NCI-H128 (cell line): ENCODE data around the gene UNC13A.

Experiments used
- DNase-seq: peaks from one replicate; lab custom pipeline; 2025; ENCODE audit not compliant: unreplicated experiment; lab: John Stamatoyannopoulos, UW

The UNC13A gene

DNA sequence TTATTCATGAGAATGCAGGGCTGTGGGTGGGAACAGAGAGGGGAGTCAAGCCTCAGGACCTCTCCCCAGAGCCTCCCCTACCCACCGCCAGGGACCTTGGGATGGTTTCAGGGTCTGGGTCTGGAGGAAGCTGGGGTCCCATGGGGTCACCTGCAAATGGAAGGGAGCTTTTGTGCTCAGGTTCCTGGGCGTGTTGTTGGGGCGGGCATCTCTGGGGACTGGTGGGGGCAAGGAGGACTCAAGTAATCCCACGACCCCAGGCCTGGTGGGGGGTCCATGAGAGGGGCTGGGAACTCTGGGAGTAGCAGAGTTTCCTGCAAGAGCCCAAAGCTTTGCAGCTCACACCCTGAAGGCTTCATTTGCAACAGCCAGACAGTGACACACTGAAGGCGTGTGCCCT lies 60.2 kb downstream of the UNC13A start:
- DNase-seq = no peak

DNA sequence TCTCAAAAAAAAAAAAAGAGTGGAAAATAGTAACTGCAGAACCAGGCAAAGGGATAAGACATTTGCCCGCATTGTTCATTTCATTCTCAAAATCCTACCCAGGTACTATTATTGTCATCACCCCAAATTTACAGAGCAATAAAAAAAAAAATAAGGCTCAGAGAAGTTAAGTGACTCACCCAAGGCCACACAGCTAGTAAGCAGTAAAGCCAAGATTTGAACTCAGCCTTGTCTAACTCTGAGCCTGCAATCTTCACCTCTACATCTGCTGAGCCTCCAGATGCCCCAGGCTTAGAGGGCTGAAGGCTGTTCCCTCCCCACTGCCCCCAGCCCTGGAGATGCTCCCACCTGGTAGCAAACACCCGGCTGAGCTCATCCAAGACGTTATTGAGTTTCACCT lies 61.0 kb downstream of the UNC13A start:
- DNase-seq = no peak

DNA sequence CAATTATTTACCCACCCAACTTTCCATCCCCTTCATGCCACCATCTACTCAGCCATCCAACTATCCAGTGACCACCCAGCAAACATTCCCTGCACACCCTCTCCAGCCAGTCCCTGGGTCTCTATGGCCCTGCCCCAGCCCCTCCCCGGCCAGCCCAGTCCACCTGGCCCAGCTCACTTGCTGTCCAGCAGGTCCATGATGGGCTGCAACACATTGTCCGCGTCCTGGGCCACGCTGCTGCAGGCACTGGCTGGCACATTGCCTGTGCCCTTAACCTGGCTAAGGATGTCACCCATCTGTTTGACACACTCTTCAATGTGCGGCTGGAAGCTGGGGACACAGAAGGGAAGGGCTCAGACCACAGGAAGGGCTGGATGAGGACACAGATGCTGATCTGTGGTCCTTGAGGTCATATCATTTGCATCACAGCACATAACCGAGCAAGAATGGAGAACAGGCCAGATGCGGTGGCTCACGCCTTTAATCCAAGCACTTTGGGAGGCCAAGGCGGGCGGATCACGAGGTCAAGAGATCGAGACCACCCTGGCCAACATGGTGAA lies 61.6 kb downstream of the UNC13A start:
- no peak for DNase-seq

DNA sequence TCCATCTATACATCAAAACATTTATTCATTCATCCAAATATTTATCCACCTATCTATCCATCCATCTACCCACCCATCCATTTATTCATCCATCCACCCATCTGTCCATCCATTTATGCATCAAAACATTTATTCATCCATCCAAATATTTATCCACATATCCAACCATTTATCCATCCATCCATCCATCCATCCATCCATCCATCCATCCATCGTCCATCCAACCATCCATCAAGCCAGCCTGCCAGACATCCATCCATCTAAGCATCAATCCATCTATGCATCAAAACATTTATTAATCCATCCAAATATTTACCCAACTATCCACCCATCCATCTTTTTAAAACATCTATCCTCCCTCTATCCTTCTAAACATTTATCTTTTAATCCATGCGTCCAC lies 62.2 kb downstream of the UNC13A start:
- no peak for DNase-seq

DNA sequence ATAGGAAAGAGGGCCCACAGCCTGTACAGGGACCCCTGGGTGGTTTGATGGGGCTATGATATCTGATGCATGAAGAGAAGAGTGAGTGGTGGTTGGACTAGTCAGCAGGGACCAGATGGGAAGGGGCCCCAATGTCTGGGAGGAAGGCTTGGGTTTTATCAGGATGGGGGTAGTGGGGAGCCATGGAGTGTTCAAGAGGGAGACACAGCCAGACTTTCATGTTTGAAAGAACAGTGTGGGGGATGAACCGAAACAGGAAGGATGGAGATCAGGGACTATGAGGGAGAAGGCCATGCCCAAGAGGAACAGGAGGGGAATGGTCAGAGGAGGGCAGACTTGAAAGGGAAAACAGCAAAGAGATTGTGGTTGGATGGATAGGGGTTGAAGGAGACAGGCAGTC lies 63.1 kb downstream of the UNC13A start:
- DNase-seq = no peak

DNA sequence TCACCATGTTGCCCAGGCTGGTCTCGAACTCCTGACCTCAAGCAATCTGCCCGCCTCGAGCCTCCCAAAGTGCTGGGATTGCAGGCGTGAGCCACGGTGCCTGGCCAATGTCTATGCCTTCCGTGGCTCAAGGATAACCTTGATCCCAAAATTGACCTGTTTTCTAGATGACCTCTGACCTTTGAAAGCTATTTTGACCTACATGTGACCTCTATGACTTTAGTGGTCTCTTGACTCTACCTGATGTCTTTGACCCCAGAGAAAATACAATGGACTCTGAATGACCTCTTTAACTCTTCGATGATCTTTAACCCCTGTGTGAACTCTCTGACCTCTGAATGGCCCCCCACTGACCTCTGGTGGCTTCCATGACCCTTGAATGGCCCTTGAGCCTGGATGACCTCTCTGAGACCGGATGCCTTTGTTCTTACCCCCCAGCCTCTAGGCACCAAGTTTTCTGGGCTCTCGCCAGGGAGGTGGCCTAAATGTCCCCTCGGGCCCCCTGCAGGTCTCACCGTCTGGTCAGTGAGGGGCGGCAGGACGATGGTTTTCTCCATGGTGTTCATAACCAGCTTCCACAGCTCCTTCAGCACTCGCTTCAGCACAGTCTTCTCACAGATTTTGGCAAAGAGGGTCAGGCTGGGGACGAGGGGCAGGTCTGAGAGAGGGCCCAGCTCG lies 63.7 kb downstream of the UNC13A start:
- DNase-seq = no peak

DNA sequence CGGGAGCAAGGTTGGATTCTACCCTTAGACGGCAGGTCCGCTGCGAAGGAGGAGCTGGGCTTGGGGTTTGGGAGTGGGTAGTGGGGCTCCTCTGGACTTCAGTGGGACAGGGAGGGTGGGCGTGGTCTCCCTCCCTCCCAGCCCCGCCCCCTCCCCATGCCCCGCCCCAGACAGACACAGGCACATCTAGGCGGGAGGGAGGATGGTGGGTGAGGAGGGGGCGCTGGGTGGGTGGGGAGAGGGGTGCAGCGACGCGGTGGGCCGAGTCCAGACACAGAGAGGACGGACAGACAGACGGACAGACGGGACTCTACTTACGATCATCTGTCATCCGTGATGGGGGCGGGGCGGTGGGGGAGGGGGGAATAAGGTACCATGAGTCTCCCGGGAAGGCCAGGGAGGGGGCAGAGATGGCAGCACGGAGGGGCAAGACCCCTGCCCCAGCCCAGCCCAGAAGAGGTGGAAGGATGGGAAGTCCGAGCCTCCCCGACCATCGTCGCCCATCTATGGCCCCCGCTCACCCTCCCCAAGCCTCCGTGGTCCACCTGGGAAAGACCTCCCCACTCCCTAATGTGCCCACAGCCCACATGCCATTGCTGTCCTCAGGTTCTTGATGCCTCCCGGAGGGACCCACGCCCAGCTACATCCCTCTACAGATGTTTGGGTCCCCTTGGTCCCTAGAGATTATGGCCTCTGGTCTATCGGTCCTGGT lies 64.8 kb downstream of the UNC13A start:
- DNase-seq = no peak

DNA sequence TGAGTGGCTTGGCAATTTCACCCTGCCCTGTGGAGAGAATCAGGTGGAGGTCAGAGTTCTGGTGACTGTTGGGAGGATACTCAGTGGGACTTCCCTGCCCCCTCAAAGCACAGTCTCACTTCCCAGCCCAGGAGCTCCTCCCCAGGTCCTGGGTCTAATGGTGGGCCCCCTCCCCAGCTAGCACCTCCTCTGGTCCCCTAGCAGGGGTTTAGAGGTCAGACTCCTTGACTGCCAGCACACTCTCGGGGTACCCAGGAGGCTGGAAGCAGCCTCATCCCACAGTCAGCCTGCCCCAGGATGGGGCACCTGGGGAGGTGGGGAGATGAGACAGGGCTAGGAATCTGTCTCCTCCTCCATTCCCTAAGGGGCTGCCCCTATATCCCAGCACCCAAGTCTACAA lies 67.5 kb downstream of the UNC13A start:
- no peak for DNase-seq

DNA sequence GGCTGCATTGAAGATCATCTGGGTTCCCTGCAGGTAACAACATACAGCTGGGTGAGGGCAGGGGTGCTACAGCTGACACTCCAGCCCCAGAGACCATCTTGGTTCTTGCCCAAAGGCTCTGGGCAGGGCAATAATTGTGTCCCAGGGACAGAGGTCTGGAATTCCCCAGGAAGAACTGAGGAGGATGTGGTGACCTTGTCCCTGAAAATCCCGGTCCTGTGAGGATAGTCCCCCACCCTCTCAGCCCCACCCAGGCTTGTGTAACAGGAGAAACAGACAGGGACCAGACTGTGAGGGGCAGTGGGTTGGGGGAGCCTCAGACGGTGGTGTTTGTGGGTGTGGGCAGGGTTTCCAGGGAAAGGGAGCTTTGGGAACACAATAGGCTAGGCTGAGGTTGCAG lies 69.2 kb downstream of the UNC13A start:
- DNase-seq = no peak

DNA sequence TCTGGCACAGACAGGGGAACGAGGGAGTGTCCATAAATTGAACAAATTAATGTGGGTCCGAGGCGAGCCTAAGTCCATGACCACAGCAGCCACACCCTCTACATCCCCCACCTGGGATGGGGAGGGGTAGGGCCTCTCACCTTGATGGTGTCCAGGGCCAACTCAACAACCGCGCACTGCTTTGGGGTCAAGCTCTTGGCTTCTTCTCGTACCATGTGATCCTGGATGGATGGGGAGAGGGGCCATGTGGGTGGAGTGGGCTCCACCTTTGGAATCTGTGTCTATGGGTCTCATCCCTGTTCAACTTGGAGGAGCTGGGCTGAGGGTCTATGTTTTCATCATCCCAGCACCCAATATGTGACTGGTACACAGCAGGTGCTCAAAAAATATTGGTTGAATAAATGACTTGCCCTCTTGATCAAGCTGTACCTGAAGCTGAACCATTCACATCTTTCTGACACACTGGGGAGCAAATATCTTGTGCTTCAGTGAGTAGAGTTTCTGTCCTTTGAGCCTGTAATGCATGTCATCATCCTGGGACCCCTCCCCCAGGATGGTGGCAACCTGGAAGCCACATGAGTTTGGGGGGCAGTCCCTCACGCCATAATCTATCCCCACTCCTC lies 69.8 kb downstream of the UNC13A start:
- no peak for DNase-seq

DNA sequence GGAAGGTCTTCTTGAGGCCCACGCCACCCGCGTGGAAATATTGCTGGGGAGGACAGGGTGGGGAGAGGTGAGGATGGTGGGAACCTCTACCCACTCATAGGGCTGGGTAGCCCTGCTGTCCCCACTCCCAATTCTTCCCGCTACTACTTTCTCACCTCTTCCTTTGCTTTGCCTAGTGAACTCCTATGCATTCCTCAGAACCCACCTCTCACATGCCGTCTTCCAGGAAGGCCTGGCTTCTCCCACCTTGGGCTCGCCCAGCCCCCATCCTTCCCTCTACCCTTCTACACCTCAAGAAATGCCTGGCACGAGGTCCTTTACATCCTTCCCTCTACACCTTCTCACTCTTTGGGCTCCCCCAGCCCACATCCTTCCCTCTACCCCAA lies 70.4 kb downstream of the UNC13A start:
- no peak for DNase-seq

DNA sequence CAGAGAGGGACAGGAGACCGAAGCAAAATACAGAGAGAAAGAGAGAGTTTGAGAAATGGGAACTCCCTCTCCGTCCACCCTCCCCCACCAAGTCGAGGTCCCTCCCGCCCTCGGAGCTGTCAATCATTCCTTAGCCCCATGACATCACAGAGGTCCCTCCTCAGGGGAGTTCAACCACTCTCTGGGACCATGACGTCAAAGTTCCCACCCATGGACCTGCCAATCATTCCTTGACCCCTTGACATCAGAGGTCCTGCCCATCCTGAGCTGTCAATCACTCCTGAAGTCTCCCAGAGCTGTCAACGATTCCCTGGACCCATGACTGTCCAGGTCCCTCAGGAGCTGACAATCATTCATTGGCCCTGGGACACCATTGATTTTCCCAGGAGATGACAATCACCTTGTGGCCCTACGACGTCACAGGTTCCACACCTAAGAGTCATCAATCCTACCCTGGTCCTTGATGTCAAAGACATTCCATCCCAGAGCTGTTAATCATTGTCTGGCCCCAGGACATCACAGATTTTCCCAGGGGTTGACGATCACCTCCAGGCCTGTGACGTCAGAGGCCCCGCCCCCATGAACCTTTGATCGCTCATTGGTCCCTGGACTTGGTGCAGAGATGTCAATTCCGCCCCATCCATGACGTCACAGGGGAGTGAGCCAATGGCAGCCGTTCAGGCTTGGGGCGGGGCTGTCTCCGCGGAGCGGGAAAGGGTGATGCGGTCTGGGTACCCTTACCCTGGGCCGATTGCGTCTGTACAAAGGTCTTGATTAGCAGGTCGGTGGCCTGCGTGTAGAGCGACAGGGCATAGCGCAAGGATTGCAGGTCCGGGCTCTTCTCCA lies 71.0 kb downstream of the UNC13A start:
- no peak for DNase-seq

DNA sequence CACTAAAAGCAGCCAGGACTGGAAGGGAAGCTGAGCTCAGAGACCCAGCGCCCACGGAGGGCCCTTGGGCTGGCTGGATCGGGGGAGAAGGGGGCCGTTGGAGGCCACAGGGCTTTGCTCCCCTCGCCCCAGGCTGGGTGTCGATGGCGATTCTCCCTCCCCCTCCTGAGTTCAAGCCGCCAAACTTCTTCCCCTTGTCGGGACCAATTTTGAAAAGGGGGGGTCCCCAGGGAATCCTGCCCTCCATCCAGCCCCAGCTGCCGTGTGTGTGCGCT lies 71.5 kb downstream of the UNC13A start:
- DNase-seq = no peak

DNA sequence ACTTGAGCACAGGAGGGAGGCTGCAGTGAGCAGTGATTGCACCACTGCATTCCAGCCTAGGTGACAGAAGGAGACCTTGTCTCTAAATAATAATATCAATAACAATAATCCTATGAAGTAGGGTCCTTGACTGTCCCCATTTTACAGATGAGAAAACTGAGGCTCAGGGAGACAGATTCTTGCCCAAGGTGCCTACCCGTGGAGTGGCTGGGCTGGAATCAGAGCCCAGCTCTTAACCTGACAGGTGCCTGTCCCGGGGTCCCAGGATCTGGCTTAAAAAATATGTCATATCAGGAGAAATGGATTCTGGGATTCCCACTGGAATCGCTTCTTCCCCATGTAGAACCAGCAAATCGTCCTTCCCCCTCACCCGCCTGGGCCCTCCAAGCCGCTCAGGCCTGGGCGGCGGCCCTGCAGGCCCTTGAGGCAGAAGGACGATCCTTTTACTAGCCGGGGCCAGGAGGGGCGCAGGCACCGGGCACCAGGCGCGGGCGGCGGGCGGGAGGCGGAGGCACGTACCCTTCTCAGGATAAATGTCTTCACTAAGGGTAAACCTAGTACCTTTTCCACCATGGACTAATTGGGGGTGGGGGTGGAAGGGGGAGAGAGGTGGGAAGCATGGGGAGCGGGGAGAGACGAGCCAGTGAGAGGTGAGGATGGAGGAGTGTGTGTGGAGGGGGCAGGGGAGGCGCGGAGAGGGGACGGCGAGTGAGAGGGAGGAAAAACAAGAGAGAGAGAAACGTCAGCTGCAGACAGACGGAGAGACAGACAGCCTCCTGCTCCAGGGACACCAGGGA lies 72.1 kb downstream of the UNC13A start:
- DNase-seq = no peak

DNA sequence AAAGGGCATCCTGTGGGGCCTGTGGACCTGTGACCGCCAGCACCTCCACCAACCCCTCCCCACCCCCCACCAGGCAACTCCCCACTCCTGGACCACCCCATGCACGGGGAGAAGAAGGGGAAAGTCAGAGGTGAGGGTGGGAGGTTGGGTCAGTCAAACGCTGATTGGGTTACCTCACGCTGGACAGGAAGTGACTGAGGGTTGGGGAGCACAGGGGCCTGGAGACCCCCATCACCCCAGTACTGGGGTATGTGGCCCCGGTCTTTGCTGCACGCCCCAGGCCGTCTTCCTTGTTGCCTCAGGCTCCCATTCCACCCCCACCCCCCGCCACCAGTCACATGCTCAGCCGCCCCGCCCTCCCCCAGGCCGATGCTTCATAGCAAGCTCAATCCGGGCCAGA lies 73.7 kb downstream of the UNC13A start:
- DNase-seq = no peak

DNA sequence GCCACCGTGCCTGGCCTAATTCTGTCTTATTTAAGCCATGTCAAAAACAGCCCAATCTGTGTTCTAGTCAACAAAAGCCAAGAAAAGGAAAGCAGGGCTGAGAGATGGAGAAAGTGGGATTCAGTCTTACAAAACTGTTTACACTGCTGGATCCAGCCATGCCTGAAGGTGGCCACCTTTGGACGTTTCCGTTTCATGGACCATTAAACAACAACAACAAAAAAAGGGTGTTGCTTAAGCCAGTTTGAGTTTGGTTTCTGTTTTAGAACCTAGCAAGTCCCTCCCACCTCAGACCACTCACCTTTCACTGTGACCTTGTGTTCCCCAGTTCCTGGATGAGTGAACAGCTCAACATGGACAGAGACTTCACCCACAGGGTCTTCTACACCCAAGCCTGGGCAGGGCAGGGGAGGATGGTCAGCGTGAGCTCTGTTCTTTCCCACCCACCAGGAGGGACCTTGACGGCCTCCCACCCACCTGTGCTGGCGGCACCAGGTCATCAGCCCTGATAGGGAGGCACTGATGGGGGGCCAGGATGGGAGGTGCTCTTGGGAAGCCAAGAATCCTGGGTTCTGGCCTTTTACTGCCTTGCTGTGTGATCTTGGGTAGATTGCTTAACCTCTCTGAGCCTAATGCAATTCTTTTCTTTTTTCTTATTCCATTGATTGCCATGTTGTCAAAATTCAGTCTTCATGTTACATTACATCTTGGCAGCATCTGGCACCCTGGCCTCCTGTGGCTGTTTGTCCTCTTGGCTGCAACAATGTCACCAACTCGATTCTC lies 76.5 kb downstream of the UNC13A start:
- no peak for DNase-seq

DNA sequence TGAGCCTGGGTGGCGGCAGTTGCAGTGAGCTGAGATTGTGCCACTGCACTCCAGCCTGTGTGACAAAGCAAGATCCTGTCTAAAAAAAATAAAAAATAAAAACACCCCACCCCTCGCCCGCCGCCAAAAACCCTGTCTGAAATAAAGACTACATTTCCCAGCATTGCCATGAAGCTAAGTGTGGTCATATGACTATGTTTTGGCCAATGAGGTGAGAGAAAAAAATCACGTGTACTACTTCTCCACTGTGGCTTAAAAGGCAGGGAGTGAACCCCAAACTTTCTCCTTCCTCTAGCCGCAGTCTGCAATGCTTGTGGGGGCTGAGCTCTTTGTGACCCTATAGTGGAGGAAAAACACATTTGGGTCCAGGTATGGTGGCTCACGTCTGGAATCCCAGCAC lies 77.8 kb downstream of the UNC13A start:
- no peak for DNase-seq

DNA sequence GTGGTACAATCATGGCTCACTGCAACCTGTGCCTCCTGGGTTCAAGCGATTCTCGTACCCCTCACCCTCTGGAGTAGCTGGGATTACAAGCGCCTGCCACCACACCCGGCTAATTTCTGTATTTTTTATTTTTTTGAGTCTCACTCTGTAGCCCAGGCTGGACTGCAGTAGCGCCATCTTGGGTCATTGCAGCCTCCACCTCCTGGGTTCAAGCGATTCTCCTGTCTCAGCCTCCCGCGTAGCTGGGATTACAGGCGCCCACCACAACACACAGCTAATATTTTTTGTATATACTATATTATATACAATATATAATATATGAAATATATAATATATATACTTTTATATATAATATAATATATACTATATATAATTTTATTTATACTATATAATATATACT lies 80.2 kb downstream of the UNC13A start:
- no peak for DNase-seq

DNA sequence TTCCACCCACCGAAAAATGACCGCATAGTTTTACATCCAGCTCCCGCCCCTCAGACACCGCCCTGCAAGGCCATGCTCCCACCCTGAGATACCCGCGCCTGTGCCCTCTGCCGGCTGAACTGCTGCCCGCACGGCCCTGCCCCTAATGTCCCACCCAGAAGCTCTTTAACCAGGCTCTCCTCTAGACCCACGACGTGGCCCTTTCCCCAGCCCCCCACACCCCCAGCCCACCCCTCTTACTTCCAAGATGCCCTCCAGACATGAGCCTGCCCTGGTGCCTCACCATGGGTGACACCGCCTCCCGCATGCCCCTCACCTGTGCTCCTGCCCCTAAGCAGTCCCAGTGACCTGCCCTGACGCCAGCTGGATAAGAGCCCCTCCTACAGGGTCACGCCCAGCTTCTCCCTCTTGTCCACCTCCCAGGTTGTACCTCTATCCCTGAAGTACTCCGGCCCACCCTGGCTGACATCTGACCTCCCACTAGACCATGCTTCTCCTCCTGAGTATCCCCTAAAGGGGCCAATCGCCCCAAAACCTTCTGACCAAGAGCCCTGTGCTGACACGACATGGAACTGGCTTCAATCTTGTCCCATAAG lies 81.5 kb downstream of the UNC13A start:
- no peak for DNase-seq
